Measurements from ENCODE around the gene GUCA1A.

GRCh38 chr6:42197555-42198362 lies 24.6 kb downstream of the GUCA1A start:
- no peak for TF ChIP-seq CTCF (IDR thresholded peaks at IDR 0.05; ENCODE audit: low read depth, low read length)
- TF ChIP-seq EZH2phosphoT487 (IDR thresholded peaks at IDR 0.05; ENCODE audit: low read depth) = no peak

Measured in OCI-LY3 (cell line).